HG03378 (cell line): ENCODE results near the gene ITGAX.

Experiments used
- ATAC-seq: cut with Tn5 transposase; IDR thresholded peaks from one replicate; pipeline ENCODE4 v1.9.1; 2021; ENCODE audit warnings: mild to moderate bottlenecking, moderate library complexity; ENCODE audit not compliant: unreplicated experiment

Gene ITGAX

GRCh38 chr16:31430380-31431052 lies 75.5 kb downstream of the ITGAX start:
- no peak for ATAC-seq
